GM23248 (cell line): ENCODE results near the gene NHS.

Experiments used
- EZH2 ChIP-seq: fragments of 200-600 bp; sonication (generic); IDR thresholded peaks from 2 replicates; pipeline ENCODE4 v1.6.1; 2018; ENCODE audit warnings: antibody characterized with exemption, mild to moderate bottlenecking; ENCODE audit not compliant: insufficient read depth, poor library complexity, severe bottlenecking
- EZH2phosphoT487 ChIP-seq: fragments of 200-600 bp; sonication (generic); IDR thresholded peaks from 2 replicates; pipeline ENCODE4 v1.6.1; 2018; ENCODE audit warnings: antibody characterized with exemption, moderate library complexity, mild to moderate bottlenecking, low read depth; ENCODE audit not compliant: insufficient read depth

DNA sequence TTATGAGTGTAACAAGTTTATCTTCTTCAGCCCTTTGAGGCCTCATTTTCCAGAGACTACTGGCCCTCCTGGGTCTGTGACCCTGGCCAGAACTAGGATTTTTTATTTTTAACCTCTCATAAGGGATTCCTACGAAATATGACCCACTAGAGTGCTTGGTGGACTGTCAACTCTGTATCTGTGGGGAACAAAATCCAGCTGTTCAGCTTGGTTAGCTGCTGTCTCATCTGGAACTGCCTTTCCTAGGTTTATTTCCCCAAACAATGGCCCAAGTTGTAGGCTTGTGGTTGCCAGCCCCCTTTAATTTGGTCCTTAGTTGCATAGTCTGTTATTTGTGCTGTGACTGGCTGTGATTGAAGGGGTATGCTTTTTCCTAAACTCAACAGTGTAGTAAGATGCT is 56.2 kb downstream of the NHS start:
- TF ChIP-seq EZH2 = no peak
- no peak for TF ChIP-seq EZH2phosphoT487
